Nucleus accumbens (tissue), 56 donors: ENCODE measurements around the gene OR6S1.
A peak's percentile ranks its signal among the peaks of the same experiment; 100 is the strongest.
"Not testable (repeated sequence)": the region's sequence is repeated elsewhere in the genome, so short reads cannot be mapped to it uniquely, and the experiment has no call there.

ENCODE experiments used
- DNase-seq, 56 donors: peaks; one replicate each; lab custom pipeline; 2025; lab: John Stamatoyannopoulos, UW

The OR6S1 gene

DNA sequence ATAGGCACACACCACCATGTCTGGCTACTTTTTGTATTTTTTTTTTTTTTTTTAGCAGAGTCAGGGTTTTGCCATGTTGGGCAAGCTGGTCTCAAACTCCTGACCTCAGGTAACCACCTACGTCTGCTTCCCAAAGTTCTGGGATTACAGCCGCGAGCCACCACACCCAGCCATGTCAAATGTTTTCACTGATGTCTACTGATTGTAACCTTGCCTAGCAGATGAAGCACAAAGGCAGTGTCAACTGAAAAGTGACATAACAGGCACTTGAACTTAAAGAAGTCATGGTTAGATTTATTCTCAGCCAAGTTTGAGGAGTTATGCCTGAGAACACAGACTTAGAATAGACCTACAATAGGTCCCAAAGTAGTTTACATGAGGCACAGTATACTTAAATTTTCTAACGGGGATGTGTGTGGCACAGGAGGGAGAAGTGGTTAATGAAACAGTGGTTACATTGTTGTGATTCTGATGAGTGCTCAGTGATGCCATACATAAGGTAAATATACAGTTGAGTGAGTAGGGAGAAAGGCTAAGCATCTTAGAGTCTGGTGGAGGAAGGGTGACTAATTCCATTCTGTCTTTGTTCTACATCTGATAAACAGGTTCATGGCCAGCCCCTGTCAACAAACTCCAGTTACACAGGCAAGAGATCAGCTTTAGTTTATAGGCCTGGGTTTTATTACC, 30.2 kb upstream of the OR6S1 start:
- DNase-seq = no peak

DNA sequence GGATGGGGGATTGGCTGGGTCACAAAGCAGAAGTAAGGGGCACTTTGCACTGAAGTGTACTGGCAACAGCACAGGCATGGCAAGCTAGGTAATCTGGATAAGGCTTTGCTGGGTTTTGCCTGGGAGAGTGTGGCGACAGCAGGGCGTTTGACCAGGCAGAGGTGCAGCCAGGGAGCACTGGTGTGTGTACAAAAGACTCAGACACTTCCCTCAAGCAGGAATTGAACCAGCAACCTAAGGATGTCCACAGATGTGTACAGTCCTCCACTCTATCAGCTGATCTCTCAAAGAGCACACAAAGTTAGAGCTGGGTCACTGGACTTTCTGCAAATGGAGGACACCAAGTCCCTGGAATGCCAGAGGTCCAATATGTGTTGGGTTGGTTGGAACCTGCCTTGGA, 27.5 kb upstream of the OR6S1 start:
- DNase-seq = no peak

DNA sequence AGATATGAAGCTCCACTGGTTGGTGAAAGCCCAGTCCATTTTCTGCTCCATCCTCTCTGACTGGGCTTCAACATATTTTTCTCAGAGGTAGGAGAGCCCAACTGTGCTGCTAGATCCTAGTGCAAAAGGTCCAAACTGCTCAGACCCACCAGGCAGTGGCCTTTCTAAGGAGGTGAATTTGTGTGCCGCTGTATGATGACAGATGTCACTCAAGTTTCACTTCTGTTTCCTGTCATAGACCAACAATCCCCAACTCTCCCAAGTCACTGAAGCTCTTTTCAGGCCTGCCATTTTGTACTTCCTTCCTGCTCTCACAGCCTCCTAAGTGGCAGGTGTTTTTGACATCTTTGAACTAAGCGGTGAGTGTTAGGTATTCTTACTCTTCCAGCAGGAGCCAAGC, 26.5 kb upstream of the OR6S1 start:
- no peak for DNase-seq

DNA sequence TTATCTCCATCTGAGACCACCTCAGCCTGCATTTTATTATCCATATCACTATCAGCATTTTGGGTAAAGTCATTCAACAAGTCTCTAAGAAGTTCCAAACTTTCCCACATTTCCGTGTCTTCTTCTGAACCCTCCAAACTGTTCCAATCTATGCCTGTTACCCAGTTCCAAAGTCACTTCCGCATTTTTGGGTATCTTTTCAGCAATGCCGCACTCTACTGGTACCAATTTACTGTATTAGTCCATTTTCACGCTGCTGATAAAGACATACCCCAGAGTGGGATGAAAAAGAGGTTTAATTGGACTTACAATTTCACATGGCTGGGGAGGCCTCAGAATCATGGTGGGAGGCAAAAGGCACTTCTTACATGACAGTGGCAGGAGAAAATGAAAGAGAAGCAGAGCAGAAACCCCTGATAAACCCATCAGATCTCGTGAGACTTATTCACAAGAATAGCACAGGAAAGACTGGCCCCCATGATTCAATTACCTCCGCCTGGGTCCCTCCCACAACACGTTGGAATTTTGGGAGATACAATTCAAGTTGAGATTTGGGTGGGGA, 25.0 kb upstream of the OR6S1 start:
- DNase-seq = not testable (repeated sequence)

DNA sequence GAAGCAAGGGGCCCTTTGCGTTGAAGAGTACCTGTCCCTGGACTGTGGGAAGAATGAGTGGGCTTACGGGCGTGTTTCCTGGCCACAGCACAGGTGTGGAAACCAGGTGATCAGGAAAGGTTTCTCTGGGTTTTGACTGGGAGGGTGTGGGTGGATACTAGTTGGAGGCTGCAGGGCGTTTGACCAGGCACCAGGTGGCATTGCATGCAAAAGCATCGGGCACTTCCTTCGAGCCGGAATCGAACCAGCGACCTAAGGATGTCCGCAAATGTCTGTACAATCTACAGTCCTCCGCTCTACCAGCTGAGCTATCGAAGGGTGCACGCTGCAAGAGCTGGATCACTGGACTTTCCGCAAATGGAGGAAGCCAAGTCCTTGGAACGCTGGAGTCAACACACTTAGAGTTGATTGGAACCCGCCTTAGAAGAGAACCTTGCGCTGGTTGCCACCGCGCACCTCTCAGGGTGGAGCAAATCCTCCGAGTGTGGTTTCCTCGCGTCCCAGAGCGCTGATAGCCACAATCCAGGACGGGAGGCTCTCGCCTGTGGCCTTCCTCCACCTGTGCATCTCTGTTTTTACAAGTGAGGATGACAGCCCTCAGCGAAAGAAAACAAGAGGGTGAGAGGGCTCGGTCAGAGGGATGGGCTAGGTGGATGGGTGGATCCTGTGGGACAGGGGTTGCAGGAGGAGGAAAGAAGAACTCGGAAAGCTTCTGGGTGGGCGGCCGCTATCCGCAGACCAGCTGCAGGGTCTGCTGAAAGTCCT, 21.7 kb upstream of the OR6S1 start:
- DNase-seq = peak in 42 of 56 donors; percentile 3 to 60 (median 19)

DNA sequence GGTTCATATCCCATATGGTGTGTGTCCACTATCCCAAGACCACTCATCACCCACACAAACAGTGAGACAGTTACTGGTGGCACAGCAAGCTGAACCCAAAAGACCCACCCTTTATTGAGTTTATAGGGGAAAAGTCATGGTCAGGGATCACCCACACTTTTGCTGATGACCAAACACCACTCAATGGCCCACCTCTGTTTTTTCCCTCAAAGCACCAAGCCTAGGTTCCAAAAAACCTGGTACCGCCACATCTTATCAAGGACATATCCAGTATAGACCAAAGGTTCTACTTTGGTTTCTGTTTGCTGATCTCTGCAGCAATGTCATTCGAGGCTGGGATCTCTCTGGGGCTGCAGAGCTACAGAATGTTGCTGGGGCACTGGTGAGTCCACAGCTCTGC, 19.7 kb upstream of the OR6S1 start:
- DNase-seq = no peak

DNA sequence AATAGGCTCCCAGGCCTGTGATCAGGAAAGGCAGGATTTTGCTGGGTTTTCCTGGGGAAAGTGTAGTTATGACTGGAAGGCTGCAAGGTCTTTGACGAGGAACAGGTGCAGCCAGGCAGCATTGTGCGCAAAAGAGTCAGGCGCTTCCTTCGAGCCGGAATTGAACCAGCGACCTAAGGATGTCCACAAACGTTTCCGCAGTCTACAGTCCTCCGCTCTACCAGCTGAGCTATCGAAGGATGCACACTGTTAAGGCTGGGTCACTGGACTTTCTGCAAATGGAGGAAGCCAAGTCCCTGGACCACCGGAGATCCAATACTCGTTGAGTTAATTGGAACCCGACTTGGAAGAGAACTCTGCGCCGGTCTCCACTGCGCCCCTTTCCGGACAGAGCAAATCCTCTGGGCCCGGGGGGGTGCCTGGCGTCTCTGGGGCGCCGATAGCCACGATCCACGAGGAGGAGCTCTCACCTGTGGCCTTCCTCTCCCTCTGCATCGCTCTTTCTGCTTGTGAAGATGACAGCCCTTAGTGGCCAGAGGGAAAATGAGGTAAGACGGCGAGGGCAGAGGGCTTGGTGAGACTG, 18.4 kb upstream of the OR6S1 start:
- DNase-seq = no peak

DNA sequence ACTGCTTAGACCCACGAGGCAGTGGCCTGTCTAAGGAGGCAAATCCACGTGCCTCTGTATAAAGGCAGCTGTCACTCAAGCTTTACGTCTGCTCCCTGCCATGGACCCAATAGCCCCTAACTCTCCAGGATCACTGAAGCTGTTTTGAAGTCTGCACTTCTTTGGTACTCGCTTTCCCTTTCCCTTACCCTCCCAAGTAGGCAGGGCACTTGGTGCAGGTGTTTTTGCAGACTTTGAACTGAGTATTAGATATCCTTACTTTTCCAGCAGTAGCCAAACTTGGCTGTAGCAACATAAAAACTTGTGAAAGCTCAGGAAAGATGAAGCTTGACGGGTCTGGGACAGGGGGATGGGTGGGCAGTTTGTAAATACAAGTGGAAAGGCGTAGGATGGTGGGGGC, 17.8 kb upstream of the OR6S1 start:
- DNase-seq = no peak

DNA sequence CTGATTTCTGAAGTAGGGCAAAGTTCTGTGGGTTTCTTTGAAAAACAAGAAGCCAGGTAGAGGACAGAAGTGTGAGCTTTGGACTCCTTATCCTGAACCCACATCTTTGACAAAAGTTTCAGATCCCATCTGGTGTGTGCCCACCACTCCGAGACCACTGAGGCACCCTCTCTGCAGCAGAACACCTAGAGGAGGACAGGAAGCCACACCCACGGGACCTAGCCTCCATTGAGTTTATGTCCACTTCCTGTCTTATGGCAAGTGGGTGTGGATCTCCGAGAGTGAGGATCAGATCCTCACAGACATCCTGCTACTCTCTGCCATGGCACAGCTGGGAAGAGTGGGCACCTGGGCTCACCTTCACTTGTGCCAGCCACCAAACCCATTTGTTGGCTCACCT, 16.8 kb upstream of the OR6S1 start:
- DNase-seq = no peak

DNA sequence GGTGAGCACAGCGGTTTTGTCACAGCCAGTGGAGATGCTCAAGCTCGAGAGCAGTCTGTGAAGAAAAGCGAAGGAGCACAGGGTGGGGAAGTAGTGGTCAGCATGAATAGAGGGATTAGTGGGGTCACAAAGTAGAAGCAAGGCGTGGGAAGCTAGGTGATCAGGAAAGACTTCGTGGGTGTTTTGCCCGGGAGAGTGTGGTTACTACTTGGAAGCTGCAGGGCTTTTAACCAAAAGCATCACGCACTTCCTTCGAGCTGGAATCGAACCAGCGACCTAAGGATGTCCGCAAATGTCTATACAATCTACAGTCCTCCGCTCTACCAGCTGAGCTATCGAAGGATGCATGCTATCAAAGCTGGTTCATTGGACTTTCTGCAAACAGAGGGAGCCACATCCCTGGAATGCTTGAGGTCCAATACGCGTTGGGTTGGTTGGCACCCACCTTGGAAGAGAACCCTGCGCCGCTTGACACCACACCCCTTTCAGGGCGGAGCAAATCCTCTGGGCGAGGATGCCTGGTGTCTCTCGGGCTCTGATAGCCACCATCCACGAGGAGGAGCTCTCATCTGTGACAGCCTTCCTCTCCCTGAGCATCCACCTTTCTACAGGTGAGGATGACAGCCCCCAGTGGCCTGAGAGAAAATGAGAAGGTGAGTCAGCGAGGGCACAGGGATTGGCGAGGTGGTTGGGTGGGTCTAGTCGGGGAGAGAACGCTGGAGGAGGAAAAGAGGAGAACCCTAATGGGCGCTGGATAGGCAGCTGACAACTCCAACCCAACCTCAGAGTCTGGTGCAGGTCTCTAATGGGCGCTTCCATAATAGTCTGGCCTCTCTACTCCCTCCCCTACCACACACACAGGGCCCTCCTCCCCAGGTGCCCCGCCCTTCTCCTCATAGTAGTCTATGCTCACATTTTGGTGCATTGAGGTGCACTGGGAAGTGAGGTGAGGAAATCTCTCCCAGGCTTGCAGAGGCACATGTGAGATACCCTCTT, 16.0 kb upstream of the OR6S1 start:
- DNase-seq = no peak

DNA sequence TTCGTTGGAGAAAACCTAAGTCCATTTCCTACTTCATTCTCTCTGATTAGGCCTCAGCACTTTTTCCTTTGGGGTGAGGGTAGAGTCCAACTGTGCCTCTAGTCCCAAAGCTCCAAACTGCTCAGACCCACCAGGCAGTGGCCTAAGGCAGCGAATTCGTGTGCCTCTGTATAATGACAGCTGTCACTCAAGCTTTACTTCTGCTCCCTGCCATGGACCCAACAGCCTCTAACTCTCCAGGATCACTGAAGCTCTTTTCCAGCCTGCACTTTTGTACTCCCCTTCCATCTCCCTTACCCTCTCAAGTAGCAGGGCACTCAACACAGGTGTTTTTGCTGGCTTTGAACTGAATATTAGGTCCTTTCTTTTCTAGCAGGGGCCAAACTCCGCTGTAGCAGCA, 14.8 kb upstream of the OR6S1 start:
- no peak for DNase-seq

DNA sequence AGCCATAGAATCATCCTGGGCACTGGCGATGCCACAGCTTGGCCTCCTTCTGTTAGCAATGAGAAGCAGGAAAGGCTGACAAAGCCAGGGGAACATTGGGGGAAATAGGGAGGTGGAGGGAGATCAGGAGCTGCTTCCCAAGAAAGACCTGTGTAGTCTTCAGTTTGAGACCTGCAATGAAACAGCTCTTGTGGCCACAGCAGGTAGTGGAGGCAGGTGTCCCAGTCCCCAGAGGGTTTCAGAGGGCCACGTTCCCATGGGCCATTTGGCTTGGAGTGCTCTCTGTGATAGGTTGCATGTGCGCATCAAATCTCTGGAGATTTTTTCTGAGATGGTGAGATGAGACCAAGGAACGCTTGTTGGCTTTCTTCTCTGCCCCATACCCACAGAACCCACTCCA, 14.4 kb upstream of the OR6S1 start:
- no peak for DNase-seq

DNA sequence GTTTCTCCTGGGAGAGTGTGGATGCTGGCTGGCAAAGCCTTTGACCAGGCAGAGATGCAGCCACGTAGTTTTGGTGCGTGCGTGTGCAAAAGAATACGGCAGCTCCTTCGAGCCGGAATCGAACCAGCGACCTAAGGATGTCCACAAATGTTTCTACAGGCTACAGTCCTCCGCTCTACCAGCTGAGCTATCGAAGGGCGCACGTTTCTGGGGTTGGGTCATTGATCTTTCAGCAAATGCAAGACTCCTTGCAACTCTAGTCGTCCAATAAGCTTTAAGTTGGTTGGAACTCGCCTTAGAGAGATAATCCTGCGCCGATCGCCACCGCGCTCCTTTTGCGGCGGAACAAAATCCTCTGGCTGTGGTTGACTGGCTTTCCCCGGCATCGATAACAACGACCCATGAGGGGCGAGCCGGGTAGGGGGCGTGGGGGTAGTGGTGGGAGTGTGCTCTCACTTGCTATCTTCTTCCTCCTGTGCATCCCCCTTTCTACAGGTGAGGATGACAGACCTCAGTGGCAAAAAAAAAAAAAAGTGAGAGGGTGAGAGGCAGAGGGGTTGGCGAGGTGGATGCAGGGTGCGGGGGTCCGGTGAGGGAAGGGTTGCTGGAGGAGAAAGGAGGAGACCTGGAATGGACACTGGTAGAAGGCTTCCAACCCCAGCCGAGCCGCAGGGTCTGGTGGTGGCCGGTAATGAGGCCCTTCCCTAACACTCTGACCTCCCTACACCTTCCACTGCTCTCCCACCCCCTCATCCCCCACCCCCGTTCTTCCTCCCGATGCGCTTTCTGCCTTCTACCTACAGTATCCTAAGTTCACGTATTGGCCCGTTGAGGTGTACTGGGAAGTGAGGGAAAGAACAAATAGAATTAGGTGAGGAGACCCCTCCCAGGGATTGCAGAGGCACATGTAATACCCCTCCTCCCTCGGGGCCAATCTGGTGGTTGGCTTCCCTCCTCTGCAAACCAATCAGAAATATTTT, 11.8 kb upstream of the OR6S1 start:
- peak in 3 of 56 donors; percentile 6 to 24 (median 10) for DNase-seq

DNA sequence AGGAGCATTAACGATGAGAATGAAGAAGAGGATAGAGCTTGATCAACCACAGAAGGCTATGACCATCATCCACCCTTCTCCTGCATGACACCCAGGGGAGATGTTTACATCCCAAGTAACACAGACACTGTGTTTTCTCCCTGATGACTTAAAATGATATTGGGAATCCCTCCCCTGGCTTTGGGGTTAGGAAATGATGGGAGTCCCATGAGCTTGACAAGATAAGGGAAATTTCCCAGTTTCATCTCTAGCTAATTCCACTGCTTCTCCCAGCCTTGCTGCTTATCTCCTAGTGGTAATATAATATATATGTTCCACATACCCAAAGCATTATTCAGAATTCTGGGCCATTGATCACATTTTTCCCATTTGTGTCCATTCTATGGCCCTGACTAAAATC, 4.0 kb upstream of the OR6S1 start:
- DNase-seq = no peak

DNA sequence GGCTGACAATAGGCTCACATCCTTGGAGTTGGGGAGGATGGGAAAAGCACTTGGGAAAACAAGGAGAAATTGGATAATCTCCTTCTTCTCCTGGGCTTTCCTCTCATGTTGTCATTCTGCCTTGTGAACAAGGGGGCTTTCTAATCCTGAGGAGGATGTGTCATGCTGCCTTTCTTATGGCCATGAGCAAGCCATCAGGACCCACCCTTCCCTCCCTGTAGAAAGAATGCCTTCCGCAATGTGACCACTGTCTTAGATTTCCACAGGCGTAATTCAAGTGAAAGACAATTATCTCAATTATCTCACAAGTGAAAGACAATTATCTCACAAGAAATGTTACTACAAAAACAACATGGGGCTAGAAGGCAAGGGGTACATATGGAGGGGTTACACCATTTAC, 3.0 kb upstream of the OR6S1 start:
- no peak for DNase-seq

DNA sequence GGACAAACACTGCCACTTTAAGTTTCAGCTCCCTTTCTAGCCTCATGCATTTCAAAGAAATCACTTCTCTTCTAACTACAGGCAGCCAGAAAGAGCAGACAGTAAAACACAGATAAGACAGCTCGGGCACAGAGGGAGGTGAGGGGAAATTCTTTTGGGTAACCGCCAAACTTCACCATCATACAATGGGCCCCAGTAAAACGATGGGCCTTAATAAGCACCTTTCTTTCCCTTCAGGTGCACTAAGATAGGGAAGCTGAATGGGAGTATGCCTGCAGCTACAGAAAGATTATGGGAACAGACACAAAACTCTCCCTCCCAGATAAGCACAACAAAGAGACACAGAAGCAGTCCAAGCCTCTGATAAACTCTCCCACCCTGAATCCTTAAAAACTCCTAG, 1.3 kb upstream of the OR6S1 start:
- DNase-seq = not testable (repeated sequence)

DNA sequence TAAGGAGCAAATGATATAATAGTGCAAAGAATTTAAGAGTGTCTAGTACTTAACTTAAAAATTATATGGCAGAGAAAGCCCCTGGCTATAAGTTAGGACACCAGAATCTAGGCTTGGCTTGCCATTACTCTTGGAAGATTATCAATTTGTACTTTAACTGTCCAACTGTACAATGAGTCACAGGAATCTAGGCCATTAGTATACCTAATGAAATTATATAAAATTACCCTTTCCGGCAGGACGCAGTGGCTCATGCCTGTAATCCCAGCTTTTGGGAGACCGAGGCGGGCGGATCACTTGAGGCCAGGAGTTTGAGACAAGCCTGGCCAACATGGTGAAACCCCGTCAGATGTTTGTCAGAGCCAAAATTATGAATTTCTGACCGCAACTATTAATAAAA, 691 bp upstream of the OR6S1 start:
- no peak for DNase-seq

DNA sequence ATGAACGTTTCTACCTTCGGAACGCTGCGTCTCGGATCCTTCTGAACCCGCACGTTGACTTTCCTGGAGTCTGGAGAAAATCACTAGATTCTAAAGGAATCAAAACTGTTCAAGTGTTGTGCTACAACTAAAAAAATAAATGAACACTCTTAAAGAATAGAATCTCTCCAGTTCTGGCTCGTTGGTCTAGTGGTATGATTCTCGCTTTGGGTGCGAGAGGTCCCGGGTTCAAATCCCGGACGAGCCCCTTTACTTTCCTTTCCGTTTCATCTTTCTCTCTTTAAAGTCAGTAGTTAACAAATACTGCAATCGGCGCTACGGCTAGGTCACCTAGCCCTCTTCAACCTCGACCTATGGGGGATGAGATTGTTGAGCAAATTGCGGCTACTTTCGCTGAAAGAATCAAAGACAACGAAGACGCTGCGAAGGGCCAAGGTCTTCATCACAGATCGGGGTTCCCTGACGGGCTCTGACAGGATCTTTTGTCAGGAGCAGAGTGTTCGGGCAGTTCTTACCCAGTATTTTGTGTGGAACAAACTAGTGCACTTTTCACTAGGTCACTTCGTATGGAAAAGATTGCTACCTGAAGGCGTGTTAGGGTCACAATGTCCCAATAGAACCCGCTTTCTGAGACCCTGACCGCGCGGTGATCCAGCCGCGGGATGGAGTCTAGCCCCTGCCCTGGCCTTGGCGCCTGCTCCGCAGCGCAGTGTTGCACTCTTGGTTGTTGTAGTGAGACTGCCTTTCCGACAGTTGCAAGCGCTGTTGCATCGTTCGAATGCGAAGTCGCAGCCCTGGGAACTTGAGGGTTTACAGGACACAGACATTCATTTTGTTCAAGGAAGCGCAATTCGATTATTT, 8.4 kb downstream of the OR6S1 start:
- peak in 20 of 56 donors; percentile 9 to 48 (median 30) for DNase-seq
